H1 (cell line): ENCODE results near the gene CIITA. TPM values are rescaled to one million over a fixed set of nuclear protein-coding genes. Genes with fewer than 3 reads are reported as not detected.

Experiments
- CTCF ChIA-PET: fragments of 300-600 bp; sonication (Branson Sonifier 250); formaldehyde crosslinking; loops from one replicate; lab custom pipeline; 2021; ENCODE audit not compliant: partially characterized antibody; lab: Charles Lee
- POLR2A ChIA-PET: fragments of 300-600 bp; sonication (Branson Sonifier 250); formaldehyde crosslinking; loops from one replicate; lab custom pipeline; 2021; ENCODE audit warnings: inconsistent platforms; ENCODE audit not compliant: partially characterized antibody; lab: Charles Lee
- DNase-seq, 2 experiments: peaks; one replicate each; pipeline versions ENCODE4 v3.0.0 to v3.0.0-alpha.2; 2010 to 2022; ENCODE audit warnings: low spot score in 2 of 2, low read depth in 1 of 2, mixed read lengths in 1 of 2
- FAIRE-seq: peaks from 2 replicates; lab custom pipeline; 2011; peaks lifted over from hg19 to GRCh38; lab: Jason Lieb, UNC
- H2AFZ ChIP-seq: 2 replicates; pipeline ENCODE4 v1.8.1; 2012; ENCODE audit warnings: low read length, inconsistent platforms
- H2AK5ac ChIP-seq: 2 replicates; pipeline ENCODE4 v1.6.1; 2013; ENCODE audit warnings: low read depth, low read length
- H2BK120ac ChIP-seq: replicated peaks from 2 replicates; pipeline ENCODE3; 2013; ENCODE audit warnings: low read depth, low read length, inconsistent platforms
- H2BK12ac ChIP-seq: 2 replicates; pipeline ENCODE4 v1.6.1; 2013; ENCODE audit warnings: low read depth, low read length
- H2BK15ac ChIP-seq: 2 replicates; pipeline ENCODE4 v1.6.1; 2013; ENCODE audit warnings: low read length
- H2BK20ac ChIP-seq: 2 replicates; pipeline ENCODE4 v1.6.1; 2013; ENCODE audit warnings: low read length
- H2BK5ac ChIP-seq: 2 replicates; pipeline ENCODE4 v1.6.1; 2013; ENCODE audit warnings: low read depth, low read length
- H3K14ac ChIP-seq: 2 replicates; pipeline ENCODE4 v1.6.1; 2013; ENCODE audit warnings: inconsistent platforms; ENCODE audit not compliant: insufficient read length
- H3K18ac ChIP-seq: 2 replicates; pipeline ENCODE4 v1.6.1; 2013; ENCODE audit warnings: low read length; ENCODE audit errors: extremely low read depth
- H3K23ac ChIP-seq: 2 replicates; pipeline ENCODE4 v1.6.1; 2013; ENCODE audit warnings: inconsistent platforms; ENCODE audit not compliant: insufficient read length
- H3K23me2 ChIP-seq: 2 replicates; pipeline ENCODE4 v1.6.1; 2013; ENCODE audit warnings: low read depth, low read length
- H3K27ac ChIP-seq: 2 replicates; pipeline ENCODE4 v1.6.1; 2011; ENCODE audit warnings: low read depth, low read length, inconsistent platforms
- H3K27me3 ChIP-seq, 4 experiments: replicated peaks in 1 of 4; 1 replicate in 1 of 4; 2 replicates in 3 of 4; pipeline versions ENCODE4 v1.6.1 to v1.8.1; 2011 to 2013; ENCODE audit warnings: low read length in 3 of 4, mild to moderate bottlenecking in 3 of 4, inconsistent platforms in 2 of 4, mixed read lengths in 2 of 4, moderate library complexity in 1 of 4; ENCODE audit not compliant: control insufficient read depth in 3 of 4, insufficient read depth in 3 of 4; ENCODE audit errors: extremely low read depth in 1 of 4
- H3K36me3 ChIP-seq, 4 experiments: 2 replicates each; pipeline versions ENCODE4 v1.6.1 to v1.8.1; 2011 to 2013; ENCODE audit warnings: mild to moderate bottlenecking in 4 of 4, low read length in 3 of 4, moderate library complexity in 2 of 4, control low read depth in 1 of 4, inconsistent platforms in 1 of 4; ENCODE audit not compliant: insufficient read depth in 4 of 4, control insufficient read depth in 2 of 4
- H3K4ac ChIP-seq: replicated peaks from 2 replicates; pipeline ENCODE3; 2013; ENCODE audit warnings: low read length, low read depth, mixed read lengths, inconsistent platforms; ENCODE audit not compliant: insufficient read length
- H3K4me1 ChIP-seq, 4 experiments: replicated peaks in 1 of 4; 1 replicate in 1 of 4; 2 replicates in 3 of 4; pipeline versions ENCODE4 v1.6.1 to v1.8.1; 2011 to 2013; ENCODE audit warnings: low read length in 3 of 4, inconsistent platforms in 2 of 4, mixed read lengths in 1 of 4; ENCODE audit not compliant: insufficient read depth in 4 of 4, control insufficient read depth in 3 of 4
- H3K4me2 ChIP-seq, 2 experiments: 2 replicates each; pipeline versions ENCODE4 v1.6.1 to v1.8.1; 2011 to 2013; ENCODE audit warnings: low read depth in 2 of 2, low read length in 2 of 2, control low read depth in 1 of 2, inconsistent platforms in 1 of 2, mild to moderate bottlenecking in 1 of 2; ENCODE audit not compliant: insufficient read depth in 1 of 2
- H3K4me3 ChIP-seq, 4 experiments: fragments of 200-600, 300-600 bp in 1 of 4; sonication (generic), shearing (Covaris generic), sonication (Bioruptor Twin) in 1 of 4; 2 replicates each; pipeline versions ENCODE4 v1.5.1 to v1.8.1; 2011 to 2016; ENCODE audit warnings: low read length in 4 of 4, low read depth in 3 of 4, control low read depth in 2 of 4, inconsistent platforms in 2 of 4, mild to moderate bottlenecking in 2 of 4, mixed read lengths in 1 of 4, moderate library complexity in 1 of 4; ENCODE audit not compliant: insufficient read depth in 2 of 4; ENCODE audit errors: extremely low read depth in 1 of 4
- H3K56ac ChIP-seq: replicated peaks from 2 replicates; pipeline ENCODE3; 2013; ENCODE audit warnings: low read depth, mild to moderate bottlenecking, mixed read lengths, low read length, inconsistent platforms; ENCODE audit not compliant: insufficient read length
- H3K79me1 ChIP-seq: 2 replicates; pipeline ENCODE4 v1.6.1; 2013; ENCODE audit warnings: low read depth, low read length, control low read depth
- H3K79me2 ChIP-seq, 2 experiments: 2 replicates each; pipeline versions ENCODE4 v1.6.1 to v1.8.1; 2012 to 2013; ENCODE audit warnings: low read length in 2 of 2, mild to moderate bottlenecking in 2 of 2, inconsistent platforms in 1 of 2; ENCODE audit not compliant: insufficient read depth in 2 of 2, control insufficient read depth in 1 of 2
- H3K9ac ChIP-seq, 4 experiments: replicated peaks in 1 of 4; 1 replicate in 1 of 4; 2 replicates in 3 of 4; pipeline versions ENCODE4 v1.6.1 to v1.8.1; 2011 to 2013; ENCODE audit warnings: low read depth in 3 of 4, low read length in 3 of 4, control low read depth in 2 of 4, mild to moderate bottlenecking in 2 of 4, moderate library complexity in 2 of 4, inconsistent platforms in 1 of 4; ENCODE audit errors: extremely low read depth in 1 of 4
- H3K9me3 ChIP-seq, 2 experiments: 2 replicates each; pipeline versions ENCODE4 v1.6.1 to v1.8.1; 2012 to 2013; ENCODE audit warnings: mild to moderate bottlenecking in 2 of 2, moderate library complexity in 2 of 2, control low read depth in 1 of 2, inconsistent platforms in 1 of 2, low read depth in 1 of 2, low read length in 1 of 2, mixed read lengths in 1 of 2; ENCODE audit not compliant: insufficient read depth in 2 of 2
- H4K20me1 ChIP-seq, 2 experiments: replicated peaks in 1 of 2; 2 replicates each; pipeline versions ENCODE3 to v1.8.1; 2011 to 2013; ENCODE audit warnings: inconsistent platforms in 2 of 2, low read length in 2 of 2, mild to moderate bottlenecking in 1 of 2; ENCODE audit not compliant: insufficient read depth in 2 of 2, control insufficient read depth in 1 of 2
- H4K5ac ChIP-seq: 2 replicates; pipeline ENCODE4 v1.6.1; 2013; ENCODE audit warnings: low read length, low read depth, mixed read lengths, inconsistent platforms; ENCODE audit not compliant: insufficient read length
- H4K8ac ChIP-seq: 2 replicates; pipeline ENCODE4 v1.8.0; 2013; ENCODE audit warnings: mild to moderate bottlenecking, moderate library complexity, low read length, inconsistent platforms; ENCODE audit not compliant: insufficient read depth; ENCODE audit errors: extremely low read depth
- H4K91ac ChIP-seq: replicated peaks from 2 replicates; pipeline ENCODE3; 2013; ENCODE audit warnings: low read length, mixed read lengths, inconsistent platforms; ENCODE audit not compliant: insufficient read length
- ASH2L ChIP-seq: fragments of 200-600, 300-600 bp; sonication (generic); IDR thresholded peaks from one replicate; pipeline ENCODE4 v1.7.1; 2017; ENCODE audit warnings: low read length
- CBX8 ChIP-seq: fragments of 300-800, 300-1000 bp; sonication (generic); IDR thresholded peaks from 2 replicates; pipeline ENCODE4 v1.7.1; 2016; ENCODE audit warnings: low read depth, low read length, borderline replicate concordance
- HDAC6 ChIP-seq: IDR thresholded peaks from one replicate; pipeline ENCODE4 v1.7.1; 2012; ENCODE audit warnings: low read depth, mild to moderate bottlenecking, inconsistent platforms, low read length, moderate library complexity
- POLR2A ChIP-seq, 2 experiments: IDR thresholded peaks; 1 replicate in 1 of 2; 2 replicates in 1 of 2; pipeline ENCODE4 v1.6.1; 2011; ENCODE audit warnings: low read depth in 2 of 2, low read length in 2 of 2, mild to moderate bottlenecking in 2 of 2; ENCODE audit errors: control extremely low read depth in 1 of 2
- RNF2 ChIP-seq: fragments of 200-900, 300-1000 bp; sonication (generic); IDR thresholded peaks from 2 replicates; pipeline ENCODE4 v1.7.1; 2016; ENCODE audit warnings: borderline replicate concordance, low read depth, mild to moderate bottlenecking, antibody characterized with exemption, low read length; ENCODE audit not compliant: poor library complexity, severe bottlenecking; ENCODE audit errors: missing control alignments
- SAP30 ChIP-seq: fragments of 300-600 bp; sonication (generic); IDR thresholded peaks from 2 replicates; pipeline ENCODE4 v1.7.1; 2012; ENCODE audit warnings: low read length, moderate library complexity, mild to moderate bottlenecking, inconsistent platforms; ENCODE audit not compliant: insufficient read depth, insufficient replicate concordance
- WGBS, 2 experiments: shearing (Covaris generic) in 1 of 2; methylation state at CpG; one replicate each; pipeline versions ENCODE4 v1.1.6 to v1.1.7; 2013 to 2015; ENCODE audit warnings: low lambda C conversion rate in 2 of 2, mixed read lengths in 2 of 2, inconsistent platforms in 1 of 2, low coverage in 1 of 2, missing lambda C conversion rate in 1 of 2; ENCODE audit not compliant: insufficient replicate concordance in 2 of 2, insufficient coverage in 1 of 2, insufficient read length in 1 of 2; ENCODE audit errors: extremely low coverage in 1 of 2, missing lambda C conversion rate in 1 of 2; 5-methylcytosine and 5-hydroxymethylcytosine counted together
- polyA plus RNA-seq, 7 experiments: library from polyadenylated mRNA; depleted of rRNA in 3 of 7; stranded (reverse) in 5 of 7; unstranded in 2 of 7; fragments of >200 nt in 5 of 7; fragments of 200-250 nt in 2 of 7; gene quantifications; 1 replicate in 5 of 7; 2 replicates in 1 of 7; 4 replicates in 1 of 7; pipeline versions ENCODE4 v1.2.1 to v1.2.3, GENCODE V29; 2011 to 2013; ENCODE audit warnings: missing spikeins in 2 of 7, mixed read lengths in 2 of 7
- total RNA-seq: library from RNA; stranded (reverse); fragmentation: NEBNext Ultra II Directional; extraction: Animal tissue kit (Norgen Biotek cat#: 25700); gene quantifications from 2 replicates; pipeline ENCODE4 v1.2.1, GENCODE V29; 2021

The CIITA gene
- total and polyA plus RNA-seq, 2 of the 8 experiments (the other 6 are each of a cell fraction or from before 2014, with no cell fraction given), result 0.07 to 0.17 TPM

DNA sequence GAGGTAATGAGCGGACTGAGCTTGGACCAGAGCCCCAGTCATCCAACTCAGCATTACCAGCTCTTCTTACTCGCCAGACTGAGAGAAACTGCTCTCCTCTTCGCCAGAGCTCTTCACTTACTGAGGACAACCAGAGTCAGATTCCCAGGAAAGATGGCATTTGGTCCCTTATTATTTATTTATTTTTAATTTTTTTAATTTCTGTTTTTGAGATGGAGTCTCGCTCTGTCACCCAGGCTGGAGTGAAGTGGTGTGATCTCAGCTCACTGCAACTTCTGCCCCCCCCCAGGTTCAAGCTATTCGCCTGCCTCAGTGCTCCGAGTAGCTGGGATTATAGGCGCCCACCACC, 42.0 kb downstream of the CIITA start:
- Histone ChIP-seq H3K27ac (no peak overlapping the region), H2BK5ac (no peak overlapping the region), H3K9ac (no peak overlapping the region), H3K4me1 (peaks cover 0 to 8% (median 0%) of the 10 kb centered on the region in 4 experiments; a peak in 2 of 7 replicates), H4K5ac (no peak overlapping the region), H2BK15ac (no peak overlapping the region), H3K36me3 (no peaks in the 10 kb centered on the region), H3K4ac (no peak overlapping the region), H2BK20ac (no peak overlapping the region), H4K91ac (no peak overlapping the region), H3K23me2 (no peaks in the 10 kb centered on the region), H3K14ac (no peak overlapping the region), H3K23ac (no peak overlapping the region), H3K4me3 (0 out of 8 replicates have a peak overlapping the region, but pooled peaks of 1 of the 4 experiments have one; percentile 0), H2BK12ac (no peak overlapping the region), H2AFZ (no peak overlapping the region), H3K27me3 (peaks cover 0 to 3% (median 0%) of the 10 kb centered on the region in 4 experiments; a peak in 1 of 7 replicates), H4K20me1 (peaks cover 0 to 3% of the 10 kb centered on the region in 2 experiments), H3K9me3 (no peaks in the 10 kb centered on the region), H3K18ac (no peak overlapping the region), H4K8ac (no peak overlapping the region), H3K79me1 (no peaks in the 10 kb centered on the region), H2BK120ac (no peak overlapping the region), H3K56ac (no peak overlapping the region), H3K79me2 (no peaks in the 10 kb centered on the region), H2AK5ac (no peak overlapping the region), H3K4me2 (no peak overlapping the region)
- WGBS, 2 experiments, result 55% methylated on average over 7 of the region's 7 CpGs; no CpG with 5 or more reads in 1 of the 2 experiments
- DNase-seq, result no peak
- POLR2A ChIA-PET, result interaction anchor here (0.8 to 1.3 kb wide), 3 partner anchors 8 to 175 kb away, joined by 3 to 4 read pairs (median 3); no protein-coding TSS in a partner anchor
- FAIRE-seq, result no peak
- CTCF ChIA-PET, result interaction anchor here (0.6 to 8.1 kb wide), 39 partner anchors 9 to 720 kb away, joined by 3 to 82 read pairs (median 4); partner anchors contain the start of genes CIITA and EMP2
- no peak for TF ChIP-seq CBX8
- no peak for TF ChIP-seq HDAC6
- TF ChIP-seq SAP30, result no peak
- no peak for TF ChIP-seq POLR2A (IDR thresholded peaks at IDR 0.05; ENCODE audit: control extremely low read depth in 1 of 2, low read depth in 2 of 2, low read length in 2 of 2)
- no peak for TF ChIP-seq ASH2L
- no peak for TF ChIP-seq RNF2
